GM12891 (cell line): ENCODE data around the gene ERGIC1.

Source experiments
- POLR2A ChIP-seq: IDR thresholded peaks from 2 replicates; pipeline ENCODE4 v1.6.1; 2011; ENCODE audit warnings: low read depth, low read length, control low read depth
- POLR2AphosphoS5 ChIP-seq: IDR thresholded peaks from 2 replicates; pipeline ENCODE4 v1.6.1; 2011; ENCODE audit warnings: low read depth, low read length, control low read depth
- TAF1 ChIP-seq: IDR thresholded peaks from 2 replicates; pipeline ENCODE4 v1.6.1; 2011; ENCODE audit warnings: low read depth, low read length, control low read depth

- TF ChIP-seq TAF1 (no peak), POLR2A (no peak), POLR2AphosphoS5 (no peak)
These were observed 31.9 kb upstream of the ERGIC1 start for GRCh38 chr5:172802112-172802511.
